Hematopoietic multipotent progenitor cell treated with erythropoietin and hydrocortisone succinate and interleukin-3 and kit ligand, for 6 days (in vitro differentiated cells): ENCODE measurements around the gene GAPDHS.

Experiments used
- DNase-seq: peaks from one replicate; pipeline ENCODE4 v3.0.0-alpha.2; 2015

Gene GAPDHS

DNA sequence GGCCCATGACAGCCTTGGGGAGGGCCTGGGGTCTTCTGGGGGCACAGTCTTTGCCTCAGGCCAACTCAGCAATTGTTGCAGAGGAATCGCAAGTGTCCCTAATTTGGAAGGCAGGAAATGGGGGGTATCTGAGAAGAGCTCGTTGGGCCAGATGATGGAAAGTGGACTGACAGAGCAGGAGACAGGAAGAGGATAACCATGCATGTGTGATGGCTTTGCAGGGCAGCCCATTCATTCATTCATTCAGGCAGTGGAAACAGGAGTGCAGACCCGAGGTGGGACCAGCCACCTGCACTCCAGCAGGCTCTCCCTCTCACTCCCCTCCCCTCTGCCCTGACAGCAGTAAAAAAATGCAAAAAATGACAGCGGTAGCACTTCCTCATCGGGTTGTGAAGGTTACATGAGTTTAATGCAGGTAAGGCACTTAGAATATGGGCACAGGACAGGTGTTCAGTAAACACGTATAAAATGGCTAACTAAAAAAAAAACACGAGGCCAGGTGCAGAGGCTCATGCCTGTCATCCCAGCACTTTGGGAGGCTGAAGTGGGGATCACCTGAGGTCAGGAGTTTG is 7.2 kb downstream of the GAPDHS start:
- no peak for DNase-seq

- DNase-seq: no peak
These were observed 9.0 kb downstream of the GAPDHS start for GRCh38 chr19:35542209-35542608.

- no peak for DNase-seq
These were observed 10.2 kb downstream of the GAPDHS start for GRCh38 chr19:35543280-35544109.

DNA sequence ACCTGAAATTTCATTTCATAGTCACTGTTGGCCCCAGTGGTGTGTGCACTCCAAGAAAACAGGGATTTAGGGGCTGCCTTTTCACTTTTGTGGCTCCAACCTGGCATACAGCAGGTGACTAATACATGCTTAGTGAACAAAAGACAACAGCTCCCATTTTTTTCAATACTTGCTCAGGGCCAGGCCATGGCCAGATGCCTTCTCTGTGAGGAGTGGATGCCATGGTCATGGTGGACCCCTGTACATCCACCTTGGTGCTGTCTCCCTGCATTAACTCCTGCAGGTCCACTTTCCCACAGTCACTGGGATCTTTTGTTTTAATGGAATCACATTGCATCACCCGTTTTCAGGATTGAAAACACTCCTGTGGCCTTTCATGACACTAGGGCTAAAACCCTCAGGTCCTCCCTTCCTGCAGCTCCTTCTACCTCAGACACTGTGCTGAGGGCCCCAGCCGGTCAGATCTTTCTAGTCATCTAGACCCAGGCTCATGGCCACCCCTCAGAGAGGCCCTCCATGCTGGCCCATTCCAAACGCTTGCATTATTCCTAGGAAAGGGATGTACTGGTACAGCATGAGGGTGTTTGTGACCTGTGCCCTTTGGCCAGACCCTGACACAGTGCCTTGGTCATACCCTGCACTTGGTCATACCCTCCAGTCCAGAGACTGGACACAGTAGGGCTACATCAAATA is 11.0 kb downstream of the GAPDHS start:
- no peak for DNase-seq

- peak; percentile 94 for DNase-seq
These were observed 12.0 kb downstream of the GAPDHS start, which contains the start of gene TMEM147 for GRCh38 chr19:35545001-35545854. TSS of gene TMEM147 (plus strand) at chr19:35545626. CDS start at chr19:35545740, 114 bp downstream.

GRCh38 chr19:35545855-35546381 is 12.7 kb downstream of the GAPDHS start:
- peak; percentile 61 for DNase-seq

- no peak for DNase-seq
These were observed 13.3 kb downstream of the GAPDHS start for GRCh38 chr19:35546532-35546931.

DNA sequence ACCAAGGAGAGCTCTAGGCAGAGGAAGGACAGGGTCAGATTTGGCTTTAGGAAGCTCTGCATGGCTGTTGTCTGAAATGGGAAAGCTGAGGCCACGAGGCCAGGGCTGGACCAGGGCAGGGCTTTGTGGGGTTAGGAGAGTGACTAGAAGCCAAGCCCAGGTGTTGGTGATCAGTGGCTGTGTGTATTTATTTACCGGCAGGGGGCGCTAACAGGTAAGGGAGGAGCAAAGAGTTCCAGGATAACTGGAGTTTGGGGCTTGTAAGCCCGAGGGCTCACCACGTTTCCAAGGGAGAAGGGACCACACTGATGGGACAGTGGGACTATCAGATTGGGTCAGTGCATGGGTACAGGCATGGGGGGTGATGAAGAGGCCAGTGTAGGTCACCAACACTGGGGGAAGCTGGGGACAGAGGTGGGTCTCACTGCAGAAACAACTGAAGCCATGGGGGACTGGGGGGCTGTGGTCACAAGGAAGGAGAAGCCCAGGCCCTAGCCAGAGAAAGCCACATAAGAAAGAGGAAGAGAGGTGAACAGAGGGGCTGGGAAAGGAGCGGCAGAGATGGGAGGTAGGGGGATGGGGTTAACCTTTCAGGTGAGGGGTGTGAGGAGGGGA is 16.0 kb downstream of the GAPDHS start:
- DNase-seq: peak; percentile 94

DNA sequence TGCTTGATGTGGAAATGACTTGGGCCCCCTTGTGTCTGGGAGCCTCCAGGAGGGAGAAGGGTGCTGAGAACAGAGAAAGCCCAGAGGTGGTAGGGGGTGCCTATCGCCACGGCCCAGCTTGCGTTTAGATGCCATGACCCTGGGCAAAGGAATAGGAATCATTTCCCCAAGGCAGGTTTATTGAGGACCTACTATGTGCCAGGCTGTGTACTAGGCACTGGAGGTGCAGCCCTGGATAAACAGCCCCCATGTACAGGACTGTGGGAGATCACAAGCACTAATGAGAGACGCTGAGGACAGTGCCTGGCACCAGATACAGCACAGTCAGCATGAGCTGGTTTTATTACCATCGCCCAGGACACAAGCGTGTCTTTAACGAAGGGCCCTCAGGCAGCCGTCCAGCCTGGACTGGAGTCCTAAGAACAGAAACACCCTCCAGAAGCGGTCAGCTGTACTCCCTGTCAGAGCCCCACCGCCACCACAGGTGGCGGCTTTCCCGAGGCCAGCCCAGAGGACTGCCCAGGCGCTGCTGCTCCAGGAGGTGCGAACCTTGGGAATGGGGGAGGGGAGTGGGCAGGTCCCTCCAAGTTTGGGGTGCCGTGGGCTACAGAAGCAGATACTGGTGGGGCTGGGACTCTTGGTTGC is 16.7 kb downstream of the GAPDHS start:
- no peak for DNase-seq

- DNase-seq: no peak
These were observed 18.0 kb downstream of the GAPDHS start for GRCh38 chr19:35551091-35551810.

DNA sequence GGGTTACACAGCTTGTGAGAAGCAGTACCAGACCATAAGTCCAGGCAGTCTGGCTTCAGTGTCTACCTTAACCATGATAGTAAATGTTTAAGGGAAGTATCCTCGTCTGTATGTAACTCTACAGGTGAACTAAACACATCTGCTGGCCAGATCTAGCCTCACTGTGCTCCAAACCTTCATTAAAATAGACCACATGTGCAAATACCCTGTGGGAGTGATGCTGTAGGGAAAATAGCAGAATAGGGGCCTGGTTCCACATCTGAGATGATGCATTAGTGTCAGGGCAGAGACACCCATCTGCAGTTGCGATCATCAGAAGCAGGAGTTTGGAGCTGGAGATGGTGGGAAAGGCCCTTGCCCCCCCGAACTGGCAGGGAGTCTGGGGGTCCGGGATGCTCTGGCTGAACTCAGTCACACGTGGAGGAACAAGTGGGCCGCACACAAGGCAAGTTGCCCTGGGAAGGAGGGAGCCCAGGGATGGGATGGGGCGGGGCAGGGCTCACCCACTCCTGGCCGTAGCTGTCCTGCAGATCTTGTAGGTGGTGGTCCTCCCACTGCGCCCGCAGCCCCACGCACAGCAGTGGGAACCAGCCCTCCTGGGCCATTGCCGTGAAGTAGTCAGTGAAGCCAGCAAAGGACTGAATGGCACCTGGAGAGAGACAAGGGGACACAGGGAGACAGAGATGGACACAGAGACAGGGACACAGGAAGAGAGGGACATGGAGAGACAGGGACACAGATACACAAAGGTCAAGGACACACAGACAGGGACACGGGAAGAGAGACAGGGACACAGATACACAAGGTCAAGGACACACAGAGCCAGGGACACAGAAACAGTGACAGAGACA is 19.5 kb downstream of the GAPDHS start:
- DNase-seq: no peak

GRCh38 chr19:35553385-35554000 is 20.2 kb downstream of the GAPDHS start:
- DNase-seq: no peak

DNA sequence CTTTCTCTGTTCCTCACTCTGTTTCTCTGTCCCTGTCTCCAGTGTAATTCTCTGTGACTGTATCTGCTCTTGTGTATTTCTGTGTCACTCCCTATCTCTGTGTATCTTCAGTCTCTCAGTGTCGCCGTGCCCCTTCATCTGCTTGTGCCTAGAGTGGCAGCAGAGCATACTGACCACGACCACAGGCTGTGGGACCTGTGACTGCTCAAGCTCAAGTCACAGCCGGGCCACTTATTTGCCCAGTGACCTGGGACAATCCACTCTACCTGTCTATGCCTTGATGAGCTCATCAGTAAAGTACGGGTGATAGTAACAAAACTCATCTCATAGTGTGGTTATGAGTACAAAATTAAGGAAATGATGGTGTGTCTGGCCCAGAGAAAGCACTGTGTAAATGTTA is 20.8 kb downstream of the GAPDHS start:
- DNase-seq: no peak

DNA sequence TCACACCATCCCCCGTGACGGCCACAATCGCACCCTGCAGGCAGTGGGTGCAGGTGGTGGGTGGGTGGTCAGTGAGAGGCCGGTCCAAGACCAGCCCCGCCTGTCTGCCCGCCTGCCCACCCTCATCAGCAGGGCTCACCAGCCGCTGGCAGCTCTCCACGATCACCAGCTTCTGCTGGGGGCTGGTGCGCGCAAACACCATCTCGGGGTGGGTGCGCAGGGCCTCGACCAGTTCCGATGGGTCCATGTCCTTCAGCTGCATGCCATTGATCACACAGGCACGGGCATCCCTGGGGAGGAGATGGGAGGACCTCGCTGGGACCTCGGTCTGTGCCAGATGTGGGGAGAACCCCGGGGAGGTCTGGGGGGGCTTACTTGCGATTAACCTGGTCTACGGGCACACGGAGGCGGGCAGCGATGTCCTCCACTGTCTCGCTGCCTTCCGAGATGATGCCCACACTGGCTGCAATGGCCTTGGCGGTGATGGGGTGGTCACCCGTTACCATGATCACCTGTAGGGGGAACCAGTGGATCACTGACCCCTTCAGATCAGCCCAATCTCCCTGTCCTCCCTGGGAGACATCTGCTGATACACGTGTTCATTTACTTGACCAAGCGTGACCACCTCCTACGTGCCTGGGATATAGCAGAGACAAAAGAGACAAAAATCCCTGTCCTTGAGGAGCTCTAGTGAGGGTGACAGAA is 22.2 kb downstream of the GAPDHS start:
- peak; percentile 55 for DNase-seq

DNA sequence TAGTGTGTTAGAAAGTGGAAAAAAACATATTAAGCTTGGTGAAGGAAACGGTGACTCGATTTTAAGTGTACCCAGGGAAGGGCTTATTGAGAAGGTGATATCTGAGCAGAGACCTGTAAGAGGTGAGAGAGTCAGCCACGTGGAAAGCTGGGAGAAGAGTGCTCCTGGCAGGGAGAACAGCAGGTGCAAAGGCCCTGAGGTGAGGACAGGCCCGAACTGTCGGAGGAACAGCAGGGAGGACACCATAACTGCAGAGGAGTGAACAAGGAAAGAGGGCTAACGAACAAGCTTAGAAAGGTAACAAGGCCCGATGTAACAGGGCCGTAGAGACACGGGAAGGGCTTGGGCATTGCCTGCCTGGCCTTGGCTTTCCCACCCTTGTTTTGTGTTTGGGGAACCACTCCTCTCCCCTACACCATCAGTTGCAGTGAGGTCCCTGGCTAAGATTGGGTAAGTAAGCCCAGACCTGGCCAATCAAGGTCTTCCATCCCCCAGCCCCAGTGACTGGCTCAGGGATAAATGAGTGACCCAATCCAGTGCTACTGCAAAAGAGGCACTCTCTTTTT is 22.9 kb downstream of the GAPDHS start:
- no peak for DNase-seq

GRCh38 chr19:35556846-35557538 is 23.7 kb downstream of the GAPDHS start:
- DNase-seq: no peak

DNA sequence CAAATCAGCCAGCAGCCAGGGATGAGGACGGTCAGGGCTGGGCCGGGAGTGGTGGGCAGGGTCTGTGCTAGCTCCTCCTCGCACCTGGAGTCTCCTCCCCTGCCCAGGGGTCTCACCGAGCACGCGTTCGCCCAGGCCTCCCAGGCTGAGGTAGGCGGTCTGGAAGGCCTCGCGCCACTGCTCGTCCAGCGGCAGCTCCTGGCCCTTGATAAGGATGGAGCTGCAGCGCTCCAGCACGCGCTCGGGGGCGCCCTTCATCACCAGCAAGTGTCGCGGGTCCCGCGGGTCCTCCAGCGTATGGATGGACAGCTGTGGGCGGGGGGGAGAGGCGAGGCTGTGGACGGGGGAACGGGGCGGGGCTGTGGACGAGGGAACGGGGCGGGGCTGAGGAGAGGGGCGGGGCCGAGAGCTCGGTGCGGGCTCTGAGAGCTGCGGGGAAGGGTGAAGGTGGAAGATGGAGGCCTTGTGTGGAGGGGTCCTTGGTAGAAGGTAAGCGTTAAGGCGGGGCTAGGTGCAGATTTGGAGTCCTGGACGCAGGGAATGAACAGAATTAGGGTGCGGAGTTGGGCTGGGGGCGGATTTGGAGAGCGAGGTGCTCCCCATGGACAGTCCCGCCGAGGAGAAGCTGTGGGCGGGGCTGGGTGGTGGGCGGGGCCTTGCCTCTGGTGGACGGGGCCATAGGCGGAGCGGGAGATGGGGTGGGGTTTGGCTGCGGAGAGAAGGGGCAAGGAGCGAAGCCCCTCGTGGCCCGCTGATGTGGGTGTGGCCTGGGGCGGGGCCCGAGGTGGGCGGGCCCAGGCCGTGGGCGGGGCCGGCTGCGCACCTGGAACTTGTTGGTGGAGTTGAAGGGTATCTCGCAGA is 24.5 kb downstream of the GAPDHS start:
- peak; percentile 72 for DNase-seq
